SKM-1 treated with dmso at 0.1 percent for 144 hours (cell line): ENCODE data around the gene ANKRD35.

Experiments
- DNase-seq: peaks from one replicate; lab custom pipeline; 2025; ENCODE audit not compliant: unreplicated experiment; lab: John Stamatoyannopoulos, UW

Gene ANKRD35

DNA sequence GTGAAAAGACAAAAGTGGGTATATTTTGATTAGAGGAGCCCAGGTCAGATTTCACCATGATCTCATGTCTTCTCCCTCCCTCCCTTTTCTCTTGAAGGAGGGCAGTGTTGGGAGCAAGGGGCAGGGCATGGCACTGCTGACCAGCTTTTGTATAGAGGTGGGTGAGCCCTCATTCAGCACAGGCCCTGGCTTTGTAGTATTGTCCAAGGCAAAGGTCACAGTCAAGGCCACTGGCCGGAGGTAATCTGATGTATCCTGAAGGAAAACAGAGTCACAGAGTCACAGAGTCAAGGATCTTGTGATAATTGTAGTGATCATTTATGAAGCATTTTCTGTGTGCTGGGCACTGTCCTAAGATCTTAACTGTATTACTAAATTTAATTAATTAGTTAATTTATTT is 12.3 kb upstream of the ANKRD35 start:
- no peak for DNase-seq

DNA sequence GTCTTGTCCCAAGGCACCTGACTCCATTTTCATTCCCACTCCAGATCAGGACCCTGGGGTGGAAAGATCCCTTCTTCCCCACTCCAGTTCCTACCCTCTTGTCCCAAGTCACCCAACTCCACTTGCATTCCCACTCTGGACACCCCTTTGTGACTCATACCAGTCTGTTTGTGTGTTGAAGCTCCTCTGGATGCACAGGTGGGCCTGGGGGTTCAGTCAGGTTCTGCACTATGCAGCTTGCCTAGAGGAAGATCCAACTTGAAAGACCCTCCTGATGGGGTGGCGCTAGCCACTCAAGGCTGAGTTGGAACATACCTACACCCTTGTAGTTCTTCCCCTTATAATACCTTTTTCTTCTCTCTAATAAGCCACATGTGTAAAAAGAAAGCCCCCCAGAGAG is 9.8 kb upstream of the ANKRD35 start:
- DNase-seq, result no peak

DNA sequence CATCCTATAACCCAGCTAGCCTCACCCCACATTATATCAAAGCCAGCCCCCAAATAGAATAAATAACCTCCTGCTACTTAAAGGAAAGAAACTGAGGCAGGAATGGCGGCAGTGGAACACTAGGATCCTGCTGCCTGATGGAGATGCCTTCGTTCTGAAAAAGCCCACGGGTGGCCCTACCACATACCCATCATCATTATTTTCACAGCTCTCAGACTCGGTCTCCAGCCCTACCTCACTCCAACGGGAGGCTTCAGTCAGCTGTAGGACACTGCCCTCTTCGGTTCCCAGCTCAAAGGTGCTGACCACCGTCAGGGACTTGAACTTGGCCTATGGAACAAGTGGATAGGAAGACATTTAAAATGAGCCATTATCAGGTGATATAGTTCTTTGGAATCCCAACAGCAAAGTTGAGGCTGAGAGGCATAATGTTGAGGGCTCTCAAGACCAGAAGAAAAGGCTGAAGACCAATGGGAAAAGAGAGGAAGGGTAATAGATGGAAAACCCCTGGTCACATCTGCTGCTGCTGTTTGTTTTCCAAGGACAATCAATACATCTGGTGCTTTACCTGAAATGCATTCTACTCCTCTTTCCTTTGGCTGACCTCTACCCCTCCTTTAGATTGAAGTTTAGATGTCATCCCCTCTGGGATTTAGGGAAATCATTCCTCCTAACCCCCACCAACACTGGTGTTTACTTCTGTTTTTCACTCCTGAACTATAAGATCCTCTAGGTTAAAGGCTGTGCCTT is 7.8 kb upstream of the ANKRD35 start:
- no peak for DNase-seq

DNA sequence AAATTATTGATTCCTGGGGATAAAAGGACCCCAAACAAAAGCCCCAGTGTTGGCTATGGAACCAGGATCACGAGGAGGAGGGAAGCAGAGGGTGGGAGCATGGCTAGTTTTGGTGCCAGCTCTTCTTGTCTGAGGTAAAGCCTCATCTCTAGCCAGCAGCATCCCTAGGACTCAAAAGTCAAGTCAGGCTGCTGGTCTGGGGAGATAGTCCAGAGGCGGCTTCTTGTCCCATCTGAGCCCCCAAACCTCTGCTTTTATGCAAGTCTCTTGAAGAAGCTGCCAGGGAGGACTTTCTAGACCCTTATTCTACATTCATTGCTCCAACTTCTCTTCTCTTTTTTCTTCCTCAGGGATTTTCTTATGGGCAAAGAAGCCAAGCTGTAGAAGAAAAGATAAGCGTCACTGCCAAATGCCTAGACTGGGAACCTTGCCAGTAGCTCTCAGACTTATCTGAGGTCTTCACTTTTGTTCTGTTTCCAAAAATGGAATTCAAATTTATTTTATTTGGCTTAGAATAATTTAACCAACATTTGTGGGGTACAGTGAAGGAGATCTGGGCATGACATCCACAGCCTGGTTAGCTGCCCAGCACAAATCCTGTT is 6.9 kb upstream of the ANKRD35 start:
- DNase-seq, result no peak

- DNase-seq, result peak; percentile 79
Observed at GRCh38 chr1:145891587-145892485, 6.2 kb upstream of the ANKRD35 start.

GRCh38 chr1:145891143-145891542 is 5.5 kb upstream of the ANKRD35 start:
- DNase-seq, result no peak

- DNase-seq, result no peak
Observed at GRCh38 chr1:145889722-145890121, 4.1 kb upstream of the ANKRD35 start.

- no peak for DNase-seq
Observed at GRCh38 chr1:145887631-145888030, 2.0 kb upstream of the ANKRD35 start.

DNA sequence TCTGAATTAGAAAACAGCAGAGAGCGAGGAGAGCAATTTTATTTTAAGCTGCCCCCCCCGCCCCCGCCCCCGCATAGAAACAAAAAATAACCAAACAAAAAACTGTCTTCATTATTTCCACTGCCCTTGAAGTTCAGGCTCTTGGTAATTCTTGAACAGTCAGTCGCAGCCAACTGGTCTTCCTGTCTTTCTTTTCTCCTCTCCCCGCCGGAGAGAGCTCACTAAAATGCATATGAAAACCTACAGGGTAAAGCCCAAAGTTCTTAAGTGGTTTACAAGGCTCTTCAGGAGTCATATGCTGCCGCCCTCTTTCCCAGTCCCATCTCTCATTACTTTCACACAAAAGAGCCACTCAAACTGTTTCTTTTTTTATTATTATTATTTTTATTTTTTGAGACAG is 1.1 kb upstream of the ANKRD35 start:
- no peak for DNase-seq

DNA sequence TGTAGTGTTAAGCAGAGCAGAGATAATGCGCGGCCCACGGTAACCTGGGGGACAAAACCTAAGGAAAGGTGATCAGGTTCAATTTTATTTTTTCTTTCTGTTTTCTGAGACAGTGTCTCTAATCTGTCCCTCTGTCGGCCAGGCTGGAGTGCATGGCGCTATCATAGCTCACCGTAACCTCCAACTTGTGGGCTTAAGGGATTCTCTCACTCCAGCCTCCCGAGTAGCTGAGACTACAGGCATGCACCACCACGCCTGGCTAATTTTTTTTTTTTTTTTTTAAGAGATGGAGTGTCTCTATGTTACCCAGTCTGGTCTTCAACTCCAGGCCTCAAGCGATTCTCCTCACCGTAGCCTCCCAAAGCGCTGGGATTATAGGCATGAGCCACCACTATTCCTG is 724 bp upstream of the ANKRD35 start:
- no peak for DNase-seq

DNA sequence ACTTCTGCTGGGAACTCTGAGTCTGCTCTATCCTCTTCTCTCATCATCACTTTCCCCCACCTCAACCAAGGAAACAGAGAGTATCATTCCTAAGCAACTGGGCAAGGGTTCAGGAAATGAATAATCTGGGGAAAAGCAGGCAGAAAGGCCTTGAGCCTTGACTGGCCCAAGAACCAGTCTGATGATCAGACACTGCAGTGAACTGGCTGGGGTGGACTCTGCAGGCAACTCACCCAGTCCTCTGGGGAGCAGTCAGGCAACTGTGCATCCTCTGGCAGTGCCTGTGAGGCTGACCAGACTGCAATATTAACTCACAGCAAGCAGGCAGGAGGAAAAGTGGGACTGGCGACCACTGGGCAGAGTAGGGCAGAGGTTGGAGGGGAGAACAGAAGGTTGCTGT is 991 bp downstream of the ANKRD35 start:
- DNase-seq, result no peak

GRCh38 chr1:145879775-145880174 is 5.9 kb downstream of the ANKRD35 start:
- DNase-seq, result peak; percentile 66

GRCh38 chr1:145878724-145879123 is 6.9 kb downstream of the ANKRD35 start:
- DNase-seq, result no peak

DNA sequence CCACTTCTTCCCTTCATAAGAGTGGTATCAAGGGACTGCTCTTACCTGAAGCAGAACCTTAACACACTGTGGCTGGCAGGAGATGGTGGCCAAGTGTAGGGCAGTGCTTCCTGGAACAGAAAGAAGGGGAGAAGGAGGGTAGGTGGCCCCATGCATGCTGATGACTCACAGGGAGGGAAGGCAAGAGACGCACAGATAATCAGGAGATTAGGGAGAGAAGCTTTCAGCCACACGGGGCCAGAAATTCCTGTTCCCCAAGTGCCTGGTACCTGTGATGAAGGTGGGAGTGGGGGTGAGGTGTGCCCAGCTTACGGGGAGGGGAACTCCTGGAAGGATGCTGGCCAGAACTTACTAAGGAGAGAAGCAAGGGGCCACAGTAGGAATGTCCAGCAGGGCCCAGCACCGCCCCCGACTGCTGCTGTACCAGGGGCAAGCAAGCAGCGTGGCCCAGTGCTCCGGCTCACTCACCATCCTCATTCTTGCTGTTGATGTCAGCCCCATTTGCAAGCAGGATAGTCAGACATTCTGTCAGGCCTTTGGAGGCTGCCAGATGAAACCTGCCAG is 7.7 kb downstream of the ANKRD35 start:
- no peak for DNase-seq

DNA sequence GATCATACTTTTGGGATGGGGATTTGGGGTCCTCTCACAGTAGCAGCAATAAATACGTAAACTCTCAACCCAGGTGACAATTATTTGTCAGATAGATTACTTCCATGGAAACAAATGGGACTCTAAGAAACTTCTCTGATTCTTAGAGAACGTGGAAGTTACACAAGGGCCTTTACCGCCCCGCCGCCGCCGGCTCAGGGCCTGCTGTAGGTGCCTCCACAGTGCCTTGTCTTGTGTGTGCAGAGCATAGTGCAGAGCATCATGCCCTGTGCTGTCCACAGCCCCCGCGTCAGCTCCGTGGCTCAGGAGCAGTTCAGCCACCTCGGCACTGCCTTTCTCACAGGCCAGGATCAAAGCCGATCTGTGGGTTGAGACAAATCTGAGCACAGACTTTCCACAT is 11.0 kb downstream of the ANKRD35 start:
- DNase-seq, result no peak

GRCh38 chr1:145871994-145872924 is 13.4 kb downstream of the ANKRD35 start:
- peak; percentile 85 for DNase-seq

GRCh38 chr1:145868232-145868631 is 17.4 kb downstream of the ANKRD35 start:
- no peak for DNase-seq

DNA sequence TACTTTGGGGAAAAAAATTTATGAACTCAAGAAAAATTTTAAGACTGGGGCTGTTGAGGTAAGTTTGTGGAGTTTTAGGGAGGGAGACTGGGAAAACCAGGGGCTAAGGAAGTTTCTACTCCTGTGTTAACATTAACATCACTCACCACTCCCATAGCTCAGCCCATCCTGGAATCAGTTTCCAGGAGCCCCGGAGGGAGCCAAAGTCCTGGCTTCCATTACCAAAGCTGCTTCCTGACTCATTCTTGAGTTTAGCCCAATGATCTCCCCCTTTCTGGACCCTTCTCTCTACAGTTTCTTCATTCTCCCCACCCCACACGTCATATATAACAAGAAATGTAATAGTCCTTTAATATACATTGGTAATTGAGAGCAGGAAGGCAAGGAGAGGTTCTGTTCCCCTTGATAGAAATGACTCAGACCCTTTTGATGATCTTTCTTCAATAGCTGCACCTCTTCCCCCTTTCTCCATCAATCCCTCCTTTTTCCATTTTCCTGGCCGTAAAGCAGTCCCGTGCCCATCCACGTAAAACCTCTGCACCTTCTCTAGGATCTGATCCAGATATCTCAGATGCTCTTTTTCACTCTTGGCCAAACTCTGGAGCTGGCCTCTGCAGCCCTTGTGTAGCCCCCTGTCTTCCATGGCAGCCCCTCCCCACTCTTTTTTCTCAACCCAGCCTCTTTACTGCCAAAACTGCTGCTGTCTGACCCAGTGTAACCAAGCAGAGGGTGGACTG is 22.2 kb downstream of the ANKRD35 start:
- DNase-seq, result no peak

DNA sequence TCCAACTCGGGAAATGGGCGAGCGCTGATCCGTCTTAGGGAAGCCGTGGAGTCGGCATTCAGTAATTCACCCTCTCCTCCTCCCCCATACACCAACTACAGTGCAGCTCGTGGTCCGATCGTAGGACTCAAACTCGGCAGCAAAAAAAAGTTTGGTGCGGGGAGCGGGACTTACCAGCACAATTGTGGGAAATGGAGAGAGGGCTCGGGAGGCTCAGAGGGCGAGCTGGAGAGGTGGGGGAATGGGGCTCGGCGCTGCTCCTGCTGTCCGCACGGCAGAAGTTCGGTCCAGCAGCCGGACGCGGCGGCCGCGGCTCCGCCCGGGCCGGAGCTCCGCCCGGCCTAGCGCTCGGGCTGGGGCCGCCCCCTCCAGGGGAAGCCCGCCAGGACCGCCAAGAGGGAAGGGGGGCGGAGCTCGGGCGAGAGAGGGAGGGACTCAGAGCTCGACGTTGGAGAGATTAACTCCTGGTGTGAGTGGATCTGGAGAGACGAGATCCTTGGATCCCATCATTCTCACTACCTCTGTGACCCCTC is 26.1 kb downstream of the ANKRD35 start:
- DNase-seq, result peak; percentile 85
